Measurements from ENCODE around the gene KIF2C.

KIF2C gene

GRCh38 chr1:44775078-44775929 lies 35.7 kb downstream of the KIF2C start, which contains the start of gene RPS8:
RPS8 (plus strand) TSS chr1:44775540; CDS start chr1:44775597, 57 bp downstream.
- peak; percentile 78 to 84 for DNase-seq (ENCODE audit: low read depth in 2 of 2, low spot score in 1 of 2)

- no peak for DNase-seq (ENCODE audit: low read depth in 2 of 2, low spot score in 1 of 2)
Measured at GRCh38 chr1:44775930-44776729, 36.5 kb downstream of the KIF2C start.

DNA sequence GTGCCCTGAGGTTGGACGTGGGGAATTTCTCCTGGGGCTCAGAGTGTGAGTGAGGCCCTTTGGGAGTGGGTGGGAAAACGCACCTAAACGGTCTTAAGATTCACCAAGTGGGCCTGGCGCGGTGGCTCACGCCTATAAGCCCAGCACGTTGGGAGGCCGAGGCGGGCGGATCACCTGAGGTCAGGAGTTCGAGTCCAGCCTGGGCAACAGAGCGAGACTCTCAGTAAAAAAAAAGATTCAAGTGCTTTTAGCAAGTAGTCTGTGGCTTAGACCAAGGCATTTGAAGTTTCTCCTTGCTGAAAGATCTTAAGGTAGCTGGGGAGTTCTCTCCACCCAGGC lies 37.1 kb downstream of the KIF2C start:
- no peak for DNase-seq (ENCODE audit: low read depth in 2 of 2, low spot score in 1 of 2)

DNA sequence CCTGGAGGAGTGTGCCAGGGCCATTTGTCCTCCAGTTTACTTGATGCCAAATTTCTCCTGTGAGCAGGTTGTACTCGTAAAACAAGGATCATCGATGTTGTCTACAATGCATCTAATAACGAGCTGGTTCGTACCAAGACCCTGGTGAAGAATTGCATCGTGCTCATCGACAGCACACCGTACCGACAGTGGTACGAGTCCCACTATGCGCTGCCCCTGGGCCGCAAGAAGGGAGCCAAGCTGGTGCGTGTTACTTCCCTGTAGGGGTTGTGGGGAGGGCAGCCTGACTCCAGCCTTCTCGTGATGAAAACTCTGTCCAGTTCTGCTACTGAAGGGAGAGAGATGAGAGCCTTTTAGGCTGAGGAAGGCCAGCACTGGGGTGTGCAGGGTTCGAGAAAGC lies 37.9 kb downstream of the KIF2C start:
- DNase-seq (ENCODE audit: low read depth in 2 of 2, low spot score in 1 of 2), result no peak

- DNase-seq (ENCODE audit: low read depth in 2 of 2, low spot score in 1 of 2), result no peak
Measured at GRCh38 chr1:44777969-44778635, 38.5 kb downstream of the KIF2C start.

DNA sequence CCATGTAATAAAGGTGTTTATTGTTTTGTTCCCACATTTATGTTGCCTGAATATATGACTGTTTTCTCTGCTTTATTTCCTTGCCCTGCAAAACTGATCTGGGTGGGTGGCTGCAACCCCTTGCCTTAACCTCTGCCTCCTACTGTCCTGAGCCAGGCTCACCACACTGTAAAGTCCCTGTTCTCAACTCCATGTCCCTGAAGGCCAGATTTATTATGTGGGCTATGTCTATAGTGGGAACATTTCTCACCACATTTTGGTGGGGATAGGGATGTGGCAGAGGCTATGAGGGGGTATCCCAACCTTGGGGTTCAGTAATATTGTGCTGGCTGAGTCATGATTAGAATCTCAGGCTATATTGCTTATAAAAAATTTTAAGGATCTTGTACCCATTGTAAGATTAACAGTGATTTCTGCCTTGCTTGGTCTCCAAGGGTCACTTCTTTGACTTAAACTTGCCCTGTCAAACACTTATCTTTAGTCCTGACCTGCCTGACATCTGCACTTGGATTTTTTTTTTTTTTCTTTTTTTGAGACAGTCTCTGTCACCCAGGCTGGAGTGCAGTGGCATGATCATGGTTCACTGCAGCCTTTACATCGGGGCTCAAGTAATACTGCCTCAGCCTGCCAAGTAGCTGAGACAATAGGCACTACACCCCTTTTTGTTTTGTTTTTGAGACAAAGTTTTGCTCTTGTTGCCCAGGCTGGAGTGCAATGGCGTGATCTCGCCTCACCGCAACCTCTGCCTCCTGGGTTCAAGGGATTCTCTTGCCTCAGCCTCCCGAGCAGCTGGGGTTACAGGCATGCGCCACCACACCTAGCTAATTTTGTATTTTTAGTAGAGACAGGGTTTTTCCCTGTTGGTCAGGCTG lies 39.3 kb downstream of the KIF2C start:
- DNase-seq (ENCODE audit: low read depth in 2 of 2, low spot score in 1 of 2), result no peak

GRCh38 chr1:44780583-44781121 lies 41.0 kb downstream of the KIF2C start:
- no peak for DNase-seq (ENCODE audit: low read depth in 2 of 2, low spot score in 1 of 2)

DNA sequence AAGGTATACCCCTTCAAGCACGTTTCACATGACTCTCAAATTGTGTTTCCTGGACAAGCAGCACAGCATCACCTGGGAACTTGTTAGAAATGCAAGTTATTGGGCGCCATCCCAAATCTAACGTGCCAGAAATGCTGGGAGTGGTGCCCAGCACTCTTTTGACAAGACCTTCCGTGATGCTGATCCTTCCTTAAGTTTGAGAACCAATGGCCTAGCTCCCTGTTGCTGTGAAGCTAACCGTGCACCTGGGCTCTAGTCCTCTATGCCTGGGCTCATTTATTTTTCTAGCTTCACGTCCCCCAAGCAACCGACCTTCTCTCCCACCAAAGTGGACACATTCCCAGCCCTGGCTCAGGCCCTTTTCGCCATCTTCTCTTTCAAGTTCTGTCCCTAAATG lies 44.1 kb downstream of the KIF2C start:
- no peak for DNase-seq (ENCODE audit: low read depth in 2 of 2, low spot score in 1 of 2)

GRCh38 chr1:44784094-44785028 lies 44.7 kb downstream of the KIF2C start:
- DNase-seq (ENCODE audit: low read depth in 2 of 2, low spot score in 1 of 2), result no peak

DNA sequence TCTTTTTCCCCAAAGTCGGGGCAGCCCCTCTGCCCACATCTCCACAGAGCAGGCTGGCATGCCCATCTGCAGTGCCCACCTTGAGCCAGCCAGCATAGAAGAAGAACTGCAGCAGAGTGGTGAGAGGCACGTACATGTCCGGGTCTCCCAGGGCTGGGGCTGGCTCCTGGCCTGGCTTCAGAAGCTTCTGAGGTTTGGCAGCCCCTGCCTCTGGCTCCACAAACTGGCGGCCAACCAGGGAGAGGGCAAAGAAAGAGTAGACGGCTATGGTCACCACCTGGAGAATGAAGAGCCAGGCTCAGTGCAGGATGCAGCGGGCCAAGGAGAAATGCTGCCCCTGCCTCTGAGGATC lies 45.4 kb downstream of the KIF2C start:
- no peak for DNase-seq (ENCODE audit: low read depth in 2 of 2, low spot score in 1 of 2)

DNA sequence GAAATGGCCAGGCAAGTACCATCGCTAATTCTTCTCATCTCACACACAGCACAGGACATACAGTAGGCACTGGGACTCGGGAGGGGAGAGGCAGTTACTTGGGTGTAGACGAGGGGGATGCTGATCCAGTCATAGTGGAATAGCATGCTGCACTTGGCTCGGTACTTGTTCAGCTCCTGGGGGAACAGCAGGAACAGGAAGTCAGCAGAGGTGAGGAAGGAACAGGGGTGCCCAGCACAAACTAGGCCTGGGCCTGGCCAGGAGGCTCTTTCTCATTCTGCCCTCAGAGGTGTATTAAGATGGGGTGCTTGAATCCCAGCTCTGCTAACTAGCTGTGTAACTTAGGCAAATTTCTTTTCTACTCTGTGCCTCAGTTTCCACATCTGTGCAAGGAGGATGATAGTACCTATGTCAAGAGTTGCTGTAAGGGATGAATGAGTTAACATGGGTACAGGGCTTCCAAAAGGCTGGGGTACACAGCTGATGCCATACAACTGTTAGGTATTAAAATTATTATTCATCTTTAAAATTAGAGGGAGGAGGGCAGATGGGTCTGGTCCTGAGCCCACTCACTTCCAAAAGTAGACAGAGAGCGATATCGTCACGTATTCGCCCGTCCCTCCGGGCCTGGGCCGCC lies 46.0 kb downstream of the KIF2C start:
- no peak for DNase-seq (ENCODE audit: low read depth in 2 of 2, low spot score in 1 of 2)

GRCh38 chr1:44786138-44786840 lies 46.7 kb downstream of the KIF2C start:
- peak in 1 of 2 donors; percentile 63 for DNase-seq (ENCODE audit: low read depth in 2 of 2, low spot score in 1 of 2)

DNA sequence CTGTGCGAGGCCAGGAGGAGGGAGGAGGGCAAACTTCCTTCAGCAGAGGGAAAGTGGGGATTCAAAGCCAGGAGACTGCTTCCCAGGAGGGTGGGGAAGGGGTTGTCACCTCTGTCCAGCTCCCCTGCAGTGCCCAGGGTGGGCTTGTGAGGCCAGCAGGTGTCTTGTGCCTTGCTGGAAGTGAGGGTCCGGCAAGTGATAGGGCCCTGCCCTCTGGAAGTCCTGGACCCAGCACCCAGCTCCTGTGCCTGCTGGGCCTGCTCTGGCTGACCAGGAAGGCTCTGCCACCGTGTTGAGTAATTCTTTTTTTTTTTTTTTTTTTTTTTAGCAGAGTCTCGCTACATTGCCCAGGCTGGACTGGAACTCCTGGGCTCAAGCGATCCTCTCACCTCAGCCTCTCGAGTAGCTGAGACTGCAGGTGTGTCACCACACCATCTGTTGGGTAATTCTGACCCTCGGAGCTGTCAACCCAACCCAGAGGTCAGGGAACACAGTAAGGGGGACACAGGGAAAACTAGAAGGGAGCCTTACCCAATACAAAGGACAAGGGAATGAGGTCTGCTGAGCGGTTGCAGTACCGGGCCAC lies 47.3 kb downstream of the KIF2C start:
- DNase-seq (ENCODE audit: low read depth in 2 of 2, low spot score in 1 of 2), result no peak

DNA sequence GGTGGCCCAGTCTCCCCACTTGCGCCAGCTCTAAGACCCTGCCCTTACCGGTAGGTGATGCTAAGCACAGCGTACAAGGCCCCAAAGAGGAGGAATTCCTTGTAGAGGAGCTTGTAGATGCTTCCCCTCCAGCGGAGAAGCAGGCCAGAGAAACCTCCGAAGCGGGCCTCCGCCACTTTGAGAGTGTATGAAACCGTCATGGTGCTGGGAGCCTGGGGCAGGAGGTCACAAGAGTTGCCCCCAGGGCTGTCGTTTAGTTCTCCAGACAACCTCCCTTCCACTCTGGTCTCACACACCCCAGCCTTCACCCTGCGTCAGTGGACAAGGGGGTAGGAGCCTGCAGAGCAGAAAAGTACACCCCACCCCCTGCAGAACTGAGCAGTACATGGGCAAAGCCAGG lies 47.9 kb downstream of the KIF2C start:
- DNase-seq (ENCODE audit: low read depth in 2 of 2, low spot score in 1 of 2), result no peak

DNA sequence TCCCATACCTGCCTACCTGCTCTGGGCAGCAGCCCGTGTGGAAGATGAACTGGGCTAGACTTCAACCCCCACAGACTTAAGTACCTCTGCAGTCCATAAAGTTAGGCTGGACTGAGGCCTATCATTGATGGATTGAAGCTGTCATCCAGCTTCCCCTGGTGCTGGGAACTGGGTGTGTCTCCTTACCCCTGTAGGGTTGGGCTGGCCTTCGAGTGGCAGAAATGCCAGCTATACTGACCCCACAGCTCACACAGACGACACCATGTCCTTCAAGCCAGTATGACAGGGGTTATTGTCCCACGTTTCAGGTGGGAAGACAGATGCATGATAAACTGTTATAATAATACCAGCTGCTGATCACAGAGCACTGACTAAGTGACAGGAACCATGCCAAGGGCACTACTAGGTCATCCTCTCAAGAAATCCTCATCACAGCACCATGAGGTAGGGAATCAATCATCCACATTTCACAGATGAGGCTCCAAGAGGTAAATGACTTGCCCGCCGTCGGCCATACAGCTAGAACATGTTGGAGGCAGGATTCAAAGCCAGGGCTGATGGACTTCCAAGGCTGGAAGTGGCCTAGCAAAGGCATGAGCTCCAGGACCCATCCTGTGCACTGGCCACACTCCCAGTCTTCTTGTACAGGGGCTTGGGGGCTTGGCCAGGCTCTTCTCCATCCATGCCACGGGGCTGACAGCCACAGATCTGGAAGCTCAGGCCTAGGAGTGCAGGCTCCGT lies 48.7 kb downstream of the KIF2C start, which contains the start of gene BEST4:
Gene BEST4, minus strand, starts transcription at position 51 of the 741 bp plus-strand sequence. CDS start 465 bp downstream, outside the sequence.
- DNase-seq (ENCODE audit: low read depth in 2 of 2, low spot score in 1 of 2), result no peak

DNA sequence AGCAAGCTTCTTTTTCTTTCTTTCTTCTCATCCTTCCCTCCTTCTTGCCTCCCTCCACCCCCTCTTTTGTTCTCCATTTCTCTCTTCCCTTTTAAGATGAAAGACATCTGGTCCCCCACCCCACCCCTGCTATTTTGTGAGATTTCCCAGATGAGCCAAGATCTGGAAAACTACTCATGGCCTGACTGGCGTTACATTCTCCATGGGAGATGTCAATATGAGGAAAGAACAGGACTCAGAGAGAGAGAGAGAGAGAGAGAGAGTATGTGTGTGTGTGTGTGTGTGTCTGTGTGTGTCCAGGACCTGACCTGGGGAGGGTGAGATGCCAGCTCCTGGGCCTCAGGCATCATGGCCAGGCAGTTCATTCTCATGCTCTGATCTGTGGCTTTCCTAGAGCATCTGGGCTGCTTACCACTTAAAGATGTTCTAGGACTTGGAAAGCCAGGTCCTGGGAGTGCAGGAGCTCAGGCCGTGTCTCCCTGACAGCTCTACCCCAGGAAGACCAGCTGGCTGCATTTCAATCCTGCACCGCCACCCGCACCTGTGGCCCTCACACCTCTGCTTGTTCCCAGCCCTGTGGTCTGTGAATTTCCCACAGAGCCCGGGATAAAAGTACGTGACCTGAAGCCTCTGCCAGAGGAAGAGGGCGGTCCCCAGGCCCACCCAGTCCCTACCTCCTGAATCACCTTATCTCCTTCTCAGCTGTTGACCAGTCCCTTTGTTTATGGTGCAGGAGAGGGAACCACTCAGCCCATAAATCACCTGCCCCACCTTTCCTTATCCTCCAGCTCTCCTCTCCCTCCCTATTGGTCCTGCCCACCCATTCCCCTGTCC lies 51.5 kb downstream of the KIF2C start:
- no peak for DNase-seq (ENCODE audit: low read depth in 2 of 2, low spot score in 1 of 2)
